ENCODE measurements around the gene TEX26. TPM values are rescaled to one million over a fixed set of nuclear protein-coding genes. Genes with fewer than 3 reads are reported as not detected.

Gene TEX26
- total and polyA plus RNA-seq, 2 donors (not counting 1 experiment from before 2014, with no cell fraction given): 0.22 to 0.66 TPM

GRCh38 chr13:30908416-30908980 is 24.0 kb upstream of the TEX26 start:
- Histone ChIP-seq H3K36me3 (ENCODE audit: control insufficient read depth, insufficient read depth, low read length) (no peaks in the 10 kb centered on the region), H3K27me3 (ENCODE audit: control insufficient read depth, insufficient read depth, low read length) (no peaks in the 10 kb centered on the region), H2AFZ (ENCODE audit: low read length) (no peak overlapping the region), H3K9me3 (ENCODE audit: control insufficient read depth, insufficient read depth, low read depth, low read length) (no peaks in the 10 kb centered on the region), H3K4me2 (ENCODE audit: extremely low read depth, insufficient read depth, low read length) (peak overlapping the region; percentile 54), H3K9ac (ENCODE audit: insufficient read depth, low read length) (no peak overlapping the region), H4K20me1 (ENCODE audit: control insufficient read depth, extremely low read depth, insufficient read depth, low read length) (no peaks in the 10 kb centered on the region), H3K27ac (ENCODE audit: insufficient read depth, low read length) (no peak overlapping the region), H3K4me1 (ENCODE audit: control insufficient read depth, extremely low read depth, insufficient read depth, low read length) (peaks cover 8% of the 10 kb centered on the region), H3K79me2 (ENCODE audit: control insufficient read depth, insufficient read depth, low read length) (peaks cover 3% of the 10 kb centered on the region), H3K4me3 (replicated peaks in 1 of 4; ENCODE audit: control extremely low read depth in 1 of 4, insufficient read depth in 1 of 4, low read depth in 3 of 4, low read length in 4 of 4) (peak overlapping the region in 2 of 4 experiments; percentile 42 to 56)
- peak; percentile 60 to 82 for DNase-seq (ENCODE audit: low read depth in 2 of 2)
- no peak for TF ChIP-seq EZH2 (IDR thresholded peaks at IDR 0.05; ENCODE audit: low read length, missing control alignments)
- TF ChIP-seq CTCF (conservative IDR thresholded peaks at IDR 0.05 in 1 of 2, IDR thresholded peaks at IDR 0.05 in 1 of 2; ENCODE audit: low read depth in 1 of 2, low read length in 2 of 2): no peak

- H3K79me2 ChIP-seq (ENCODE audit: control insufficient read depth, insufficient read depth, low read length): peaks cover 3% of the 10 kb centered on the region
- H2AFZ ChIP-seq (ENCODE audit: low read length): no peak overlapping the region
- H3K27ac ChIP-seq (ENCODE audit: insufficient read depth, low read length): no peak overlapping the region
- no peaks in the 10 kb centered on the region for H3K36me3 ChIP-seq (ENCODE audit: control insufficient read depth, insufficient read depth, low read length)
- no peak overlapping the region for H3K9ac ChIP-seq (ENCODE audit: insufficient read depth, low read length)
- no peaks in the 10 kb centered on the region for H3K9me3 ChIP-seq (ENCODE audit: control insufficient read depth, insufficient read depth, low read depth, low read length)
- no peak overlapping the region for H3K4me3 ChIP-seq (replicated peaks in 1 of 4; ENCODE audit: control extremely low read depth in 1 of 4, insufficient read depth in 1 of 4, low read depth in 3 of 4, low read length in 4 of 4)
- TF ChIP-seq CTCF (conservative IDR thresholded peaks at IDR 0.05 in 1 of 2, IDR thresholded peaks at IDR 0.05 in 1 of 2; ENCODE audit: low read depth in 1 of 2, low read length in 2 of 2): no peak
- TF ChIP-seq EZH2 (IDR thresholded peaks at IDR 0.05; ENCODE audit: low read length, missing control alignments): no peak
- H4K20me1 ChIP-seq (ENCODE audit: control insufficient read depth, extremely low read depth, insufficient read depth, low read length): no peaks in the 10 kb centered on the region
- no peak for DNase-seq (ENCODE audit: low read depth in 2 of 2)
- no peaks in the 10 kb centered on the region for H3K27me3 ChIP-seq (ENCODE audit: control insufficient read depth, insufficient read depth, low read length)
- H3K4me2 ChIP-seq (ENCODE audit: extremely low read depth, insufficient read depth, low read length): no peak overlapping the region
- peaks cover 8% of the 10 kb centered on the region for H3K4me1 ChIP-seq (ENCODE audit: control insufficient read depth, extremely low read depth, insufficient read depth, low read length)
These were observed 21.8 kb upstream of the TEX26 start for GRCh38 chr13:30910676-30911075.

- DNase-seq (ENCODE audit: low read depth in 2 of 2): no peak
- Histone ChIP-seq H3K79me2 (ENCODE audit: control insufficient read depth, insufficient read depth, low read length) (no peaks in the 10 kb centered on the region), H3K27me3 (ENCODE audit: control insufficient read depth, insufficient read depth, low read length) (no peaks in the 10 kb centered on the region), H3K9ac (ENCODE audit: insufficient read depth, low read length) (no peak overlapping the region), H3K4me1 (ENCODE audit: control insufficient read depth, extremely low read depth, insufficient read depth, low read length) (no peaks in the 10 kb centered on the region), H3K36me3 (ENCODE audit: control insufficient read depth, insufficient read depth, low read length) (no peaks in the 10 kb centered on the region), H4K20me1 (ENCODE audit: control insufficient read depth, extremely low read depth, insufficient read depth, low read length) (no peaks in the 10 kb centered on the region), H3K27ac (ENCODE audit: insufficient read depth, low read length) (no peak overlapping the region), H2AFZ (ENCODE audit: low read length) (no peak overlapping the region), H3K4me2 (ENCODE audit: extremely low read depth, insufficient read depth, low read length) (no peak overlapping the region), H3K4me3 (replicated peaks in 1 of 4; ENCODE audit: control extremely low read depth in 1 of 4, insufficient read depth in 1 of 4, low read depth in 3 of 4, low read length in 4 of 4) (no peak overlapping the region), H3K9me3 (ENCODE audit: control insufficient read depth, insufficient read depth, low read depth, low read length) (no peaks in the 10 kb centered on the region)
- TF ChIP-seq EZH2 (IDR thresholded peaks at IDR 0.05; ENCODE audit: low read length, missing control alignments): no peak
- no peak for TF ChIP-seq CTCF (conservative IDR thresholded peaks at IDR 0.05 in 1 of 2, IDR thresholded peaks at IDR 0.05 in 1 of 2; ENCODE audit: low read depth in 1 of 2, low read length in 2 of 2)
These were observed 16.5 kb upstream of the TEX26 start for GRCh38 chr13:30915691-30916541.

All from fibroblast of lung (primary cell).